Right lobe of liver (tissue), 4 donors: ENCODE measurements around the gene TNFSF15.

Experiments
- POLR2A ChIP-seq: fragments of 450-650 bp; IDR thresholded peaks from one replicate; pipeline ENCODE4 v1.6.1; 2017; ENCODE audit warnings: antibody characterized with exemption, mild to moderate bottlenecking
- TF ChIP-seq, protein P1 (sequence below), 4 donors: fragments of 200-600 bp in 3 of 4; fragments of 450-650 bp in 1 of 4; IDR thresholded peaks; one replicate each; pipeline versions ENCODE4 v1.5.1 to v1.8.0; 2016 to 2022; ENCODE audit warnings: antibody characterized with exemption in 4 of 4, mild to moderate bottlenecking in 2 of 4
- donor health status: DM: no; HTN: no; CAD: no.
- donor health status: DM: no; HTN: no; CAD: no.
- donor health status: DM: no; HTN: yes; CAD: no.

DNA sequence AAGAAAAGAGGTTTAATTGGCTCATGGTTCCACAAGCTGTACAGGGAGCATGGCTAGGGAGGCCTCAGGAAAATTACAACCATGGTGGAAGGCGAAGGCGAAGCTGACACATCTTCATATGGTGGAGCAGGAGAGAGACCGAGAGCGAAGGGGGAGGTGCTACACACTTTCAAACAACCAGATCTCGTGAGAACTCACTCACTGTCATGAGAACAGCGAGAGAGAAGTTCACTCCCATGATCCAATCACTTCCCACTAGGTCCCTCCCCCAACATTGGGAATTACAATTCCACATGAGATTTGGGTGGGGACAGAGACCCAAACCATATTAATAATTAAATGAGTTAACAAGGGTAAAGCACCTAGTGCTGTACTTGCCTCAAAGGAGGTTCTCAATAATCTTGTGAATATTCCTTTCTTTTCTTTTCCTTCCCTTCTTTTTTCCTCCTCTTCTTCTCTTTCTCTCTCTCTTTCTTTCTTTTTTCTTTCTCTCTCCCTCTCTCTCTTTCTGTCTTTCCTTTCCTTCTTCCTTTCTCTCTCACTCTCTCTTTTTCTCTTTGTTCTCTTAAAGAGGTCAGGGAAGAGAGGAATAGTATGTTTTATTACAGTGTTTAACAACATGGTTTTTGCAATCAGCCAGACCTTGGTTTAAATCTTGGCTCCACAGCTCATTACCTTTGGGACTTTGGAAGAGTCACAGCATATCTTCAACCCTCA, 29.0 kb downstream of the TNFSF15 start:
- TF ChIP-seq, protein P1, sequence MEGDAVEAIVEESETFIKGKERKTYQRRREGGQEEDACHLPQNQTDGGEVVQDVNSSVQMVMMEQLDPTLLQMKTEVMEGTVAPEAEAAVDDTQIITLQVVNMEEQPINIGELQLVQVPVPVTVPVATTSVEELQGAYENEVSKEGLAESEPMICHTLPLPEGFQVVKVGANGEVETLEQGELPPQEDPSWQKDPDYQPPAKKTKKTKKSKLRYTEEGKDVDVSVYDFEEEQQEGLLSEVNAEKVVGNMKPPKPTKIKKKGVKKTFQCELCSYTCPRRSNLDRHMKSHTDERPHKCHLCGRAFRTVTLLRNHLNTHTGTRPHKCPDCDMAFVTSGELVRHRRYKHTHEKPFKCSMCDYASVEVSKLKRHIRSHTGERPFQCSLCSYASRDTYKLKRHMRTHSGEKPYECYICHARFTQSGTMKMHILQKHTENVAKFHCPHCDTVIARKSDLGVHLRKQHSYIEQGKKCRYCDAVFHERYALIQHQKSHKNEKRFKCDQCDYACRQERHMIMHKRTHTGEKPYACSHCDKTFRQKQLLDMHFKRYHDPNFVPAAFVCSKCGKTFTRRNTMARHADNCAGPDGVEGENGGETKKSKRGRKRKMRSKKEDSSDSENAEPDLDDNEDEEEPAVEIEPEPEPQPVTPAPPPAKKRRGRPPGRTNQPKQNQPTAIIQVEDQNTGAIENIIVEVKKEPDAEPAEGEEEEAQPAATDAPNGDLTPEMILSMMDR (IDR thresholded peaks at IDR 0.05) = no peak
- TF ChIP-seq POLR2A = no peak
